Epithelial cell of esophagus (primary cell): ENCODE results near the gene AS3MT.
"Not testable (repeated sequence)": the region's sequence is repeated elsewhere in the genome, so short reads cannot be mapped to it uniquely, and the experiment has no call there.

Source experiments
- DNase-seq: peaks from one replicate; pipeline ENCODE4 v3.0.0; 2010; ENCODE audit warnings: low read depth
- H3K4me3 ChIP-seq: 2 replicates; pipeline ENCODE4 v1.5.1; 2011; ENCODE audit warnings: mild to moderate bottlenecking, low read length, control low read depth
- TF ChIP-seq, protein P1 (sequence below): IDR thresholded peaks from 2 replicates; pipeline ENCODE4 v1.5.1; 2011; ENCODE audit warnings: low read depth, mild to moderate bottlenecking, low read length, control low read depth, inconsistent platforms; ENCODE audit not compliant: insufficient read depth; ENCODE audit errors: missing control alignments

The AS3MT gene, protein sequence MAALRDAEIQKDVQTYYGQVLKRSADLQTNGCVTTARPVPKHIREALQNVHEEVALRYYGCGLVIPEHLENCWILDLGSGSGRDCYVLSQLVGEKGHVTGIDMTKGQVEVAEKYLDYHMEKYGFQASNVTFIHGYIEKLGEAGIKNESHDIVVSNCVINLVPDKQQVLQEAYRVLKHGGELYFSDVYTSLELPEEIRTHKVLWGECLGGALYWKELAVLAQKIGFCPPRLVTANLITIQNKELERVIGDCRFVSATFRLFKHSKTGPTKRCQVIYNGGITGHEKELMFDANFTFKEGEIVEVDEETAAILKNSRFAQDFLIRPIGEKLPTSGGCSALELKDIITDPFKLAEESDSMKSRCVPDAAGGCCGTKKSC

GRCh38 chr10:102869258-102870198, at the start of gene AS3MT:
AS3MT (plus strand) TSS chr10:102869470; CDS start chr10:102869593, 123 bp downstream.
- H3K4me3 ChIP-seq, result peak within 1 kb of the TSS; percentile 47
- TF ChIP-seq, protein P1, sequence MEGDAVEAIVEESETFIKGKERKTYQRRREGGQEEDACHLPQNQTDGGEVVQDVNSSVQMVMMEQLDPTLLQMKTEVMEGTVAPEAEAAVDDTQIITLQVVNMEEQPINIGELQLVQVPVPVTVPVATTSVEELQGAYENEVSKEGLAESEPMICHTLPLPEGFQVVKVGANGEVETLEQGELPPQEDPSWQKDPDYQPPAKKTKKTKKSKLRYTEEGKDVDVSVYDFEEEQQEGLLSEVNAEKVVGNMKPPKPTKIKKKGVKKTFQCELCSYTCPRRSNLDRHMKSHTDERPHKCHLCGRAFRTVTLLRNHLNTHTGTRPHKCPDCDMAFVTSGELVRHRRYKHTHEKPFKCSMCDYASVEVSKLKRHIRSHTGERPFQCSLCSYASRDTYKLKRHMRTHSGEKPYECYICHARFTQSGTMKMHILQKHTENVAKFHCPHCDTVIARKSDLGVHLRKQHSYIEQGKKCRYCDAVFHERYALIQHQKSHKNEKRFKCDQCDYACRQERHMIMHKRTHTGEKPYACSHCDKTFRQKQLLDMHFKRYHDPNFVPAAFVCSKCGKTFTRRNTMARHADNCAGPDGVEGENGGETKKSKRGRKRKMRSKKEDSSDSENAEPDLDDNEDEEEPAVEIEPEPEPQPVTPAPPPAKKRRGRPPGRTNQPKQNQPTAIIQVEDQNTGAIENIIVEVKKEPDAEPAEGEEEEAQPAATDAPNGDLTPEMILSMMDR, result no peak
- peak; percentile 30 for DNase-seq

DNA sequence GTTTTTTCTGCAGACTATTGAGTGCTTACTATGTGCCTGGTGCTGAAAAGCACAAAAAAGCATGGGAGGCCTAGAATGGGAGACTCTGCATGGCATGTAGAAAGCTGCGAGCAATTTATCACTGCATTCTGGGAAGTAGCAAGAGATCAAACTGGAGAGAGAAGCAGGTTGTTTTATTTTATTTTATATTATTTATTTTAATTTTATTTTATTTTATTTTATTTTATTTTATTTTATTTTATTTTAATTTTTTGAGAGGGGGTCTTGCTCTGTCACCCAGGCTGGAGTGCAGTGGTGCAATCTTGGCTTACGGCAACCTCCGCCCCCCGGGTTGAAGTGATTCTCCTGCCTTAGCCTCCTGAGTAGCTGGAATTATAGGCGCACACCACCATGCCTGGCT, 49.3 kb upstream of the AS3MT start:
- H3K4me3 ChIP-seq, DNase-seq: not testable (repeated sequence)

GRCh38 chr10:102822222-102822621, 47.0 kb upstream of the AS3MT start:
- no peak overlapping the region for H3K4me3 ChIP-seq
- TF ChIP-seq, protein P1, result no peak
- no peak for DNase-seq

- DNase-seq, result no peak
- TF ChIP-seq, protein P1, result no peak
- no peak overlapping the region for H3K4me3 ChIP-seq
These were observed 44.6 kb upstream of the AS3MT start for GRCh38 chr10:102824664-102825063.

DNA sequence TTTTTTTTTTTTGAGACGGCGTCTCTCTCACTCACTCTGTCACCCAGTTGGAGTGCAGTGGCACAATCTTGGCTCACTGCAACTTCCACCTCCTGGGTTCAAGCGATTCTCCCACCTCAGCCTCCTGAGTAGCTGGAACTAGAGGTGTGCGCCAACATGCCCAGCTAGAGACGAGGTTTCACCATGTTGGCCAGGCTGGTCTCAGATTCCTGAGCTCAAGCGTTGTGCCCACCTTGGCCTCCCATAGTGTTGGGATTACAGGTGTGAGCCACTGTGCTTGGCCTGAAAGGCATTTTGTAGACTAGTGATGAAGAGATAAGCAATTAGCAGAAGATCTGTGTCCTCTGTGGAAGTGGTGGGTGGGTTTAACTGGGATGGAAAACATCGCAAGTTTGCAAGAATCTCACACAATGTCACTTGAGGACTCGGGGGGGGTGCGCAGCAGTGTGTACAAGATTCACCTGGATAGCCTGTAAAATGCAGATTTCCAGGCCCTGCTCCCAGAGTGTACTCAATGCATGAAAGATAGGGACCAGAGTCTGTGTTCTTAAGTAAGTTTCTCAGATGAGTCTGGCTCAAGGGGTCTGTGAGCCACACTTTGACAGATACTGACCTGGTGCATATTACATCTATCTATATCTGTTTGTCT, 43.0 kb upstream of the AS3MT start:
- TF ChIP-seq, protein P1, result no peak
- no peak for DNase-seq
- no peak overlapping the region for H3K4me3 ChIP-seq

GRCh38 chr10:102827597-102827975, 41.7 kb upstream of the AS3MT start:
- no peak for DNase-seq
- TF ChIP-seq, protein P1, result no peak
- H3K4me3 ChIP-seq, result no peak overlapping the region
